ENCODE data around the gene NFATC2.

DNA sequence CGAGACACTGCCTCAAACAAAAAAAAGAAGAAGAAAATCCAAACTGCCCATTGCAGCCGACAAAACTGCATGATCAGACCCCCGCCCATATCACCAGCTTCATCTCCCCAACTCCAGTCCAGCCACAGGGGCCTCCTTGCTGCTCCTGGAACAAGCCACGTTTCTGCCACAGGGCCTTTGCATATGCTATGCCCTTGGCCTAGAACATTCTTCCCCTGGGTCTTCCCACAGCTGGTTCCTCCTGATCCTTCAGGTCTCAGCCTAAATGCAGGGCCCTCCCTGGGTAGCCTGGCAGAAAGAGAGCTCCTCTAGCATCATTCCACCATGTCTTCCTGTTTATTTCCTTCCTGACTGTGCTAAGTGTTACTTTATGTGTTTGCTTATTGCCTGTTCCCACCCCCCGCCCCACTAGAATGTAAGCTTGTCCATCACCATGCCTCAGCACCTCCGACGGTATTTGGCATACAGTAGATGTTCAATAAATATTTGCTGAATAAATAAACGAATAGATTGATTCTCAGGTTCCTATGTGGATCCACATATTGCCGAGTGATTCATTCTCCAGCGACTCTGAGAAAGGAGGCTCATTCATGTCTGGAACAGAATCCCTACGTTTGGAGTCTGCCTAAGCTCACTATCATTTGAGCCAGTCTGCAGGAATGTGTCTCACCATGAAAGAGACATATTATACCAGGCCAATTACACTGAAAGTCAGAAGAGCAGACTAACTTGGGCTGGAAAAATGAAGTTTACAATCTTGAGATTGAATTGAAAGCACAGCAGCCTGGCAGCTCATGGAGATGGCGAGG is 56.1 kb downstream of the NFATC2 start:
- TF ChIP-seq POLR2A (IDR thresholded peaks at IDR 0.05; ENCODE audit: low read length), result no peak
- TF ChIP-seq GATA1 (IDR thresholded peaks at IDR 0.05; ENCODE audit: low read depth, low read length), result no peak
